Pons (tissue), 1 donor: ENCODE measurements around the gene ZNF800.
A peak's percentile ranks its signal among the peaks of the same experiment; 100 is the strongest.
"Not testable (repeated sequence)": the region's sequence is repeated elsewhere in the genome, so short reads cannot be mapped to it uniquely, and the experiment has no call there.

Experiments
- DNase-seq: peaks from one replicate; pipeline ENCODE4 v3.0.0-alpha.2; 2016; ENCODE audit warnings: low spot score

Gene ZNF800

GRCh38 chr7:127392566-127393367 is at the start of gene ZNF800:
Gene ZNF800 (minus strand): TSS chr7:127392708. CDS start chr7:127391557, 1,151 bp downstream.
- peak; percentile 91 for DNase-seq

GRCh38 chr7:127440206-127440605 is 47.7 kb upstream of the ZNF800 start:
- DNase-seq, result no peak

- no peak for DNase-seq
Measured at GRCh38 chr7:127438836-127439235, 46.3 kb upstream of the ZNF800 start.

- DNase-seq, result no peak
Measured at GRCh38 chr7:127437837-127438236, 45.3 kb upstream of the ZNF800 start.

GRCh38 chr7:127437241-127437640 is 44.7 kb upstream of the ZNF800 start:
- DNase-seq, result no peak

GRCh38 chr7:127429281-127429680 is 36.8 kb upstream of the ZNF800 start:
- DNase-seq, result not testable (repeated sequence)

- no peak for DNase-seq
Measured at GRCh38 chr7:127419196-127419595, 26.7 kb upstream of the ZNF800 start.

GRCh38 chr7:127418459-127418858 is 26.0 kb upstream of the ZNF800 start:
- no peak for DNase-seq

- DNase-seq, result no peak
Measured at GRCh38 chr7:127417346-127417745, 24.8 kb upstream of the ZNF800 start.

- no peak for DNase-seq
Measured at GRCh38 chr7:127415060-127415742, 22.7 kb upstream of the ZNF800 start.

GRCh38 chr7:127413962-127414361 is 21.5 kb upstream of the ZNF800 start:
- DNase-seq, result no peak

GRCh38 chr7:127413326-127413725 is 20.8 kb upstream of the ZNF800 start:
- DNase-seq, result no peak

- DNase-seq, result no peak
Measured at GRCh38 chr7:127411176-127411575, 18.7 kb upstream of the ZNF800 start.

- DNase-seq, result no peak
Measured at GRCh38 chr7:127409629-127410028, 17.1 kb upstream of the ZNF800 start.

- no peak for DNase-seq
Measured at GRCh38 chr7:127404286-127405072, 12.0 kb upstream of the ZNF800 start.

GRCh38 chr7:127396184-127396583 is 3.7 kb upstream of the ZNF800 start:
- no peak for DNase-seq

- not testable (repeated sequence) for DNase-seq
Measured at GRCh38 chr7:127395104-127395503, 2.6 kb upstream of the ZNF800 start.

GRCh38 chr7:127393368-127394058 is 1.0 kb upstream of the ZNF800 start:
- DNase-seq, result no peak

- DNase-seq, result no peak
Measured at GRCh38 chr7:127392182-127392565, 334 bp downstream of the ZNF800 start.

- no peak for DNase-seq
Measured at GRCh38 chr7:127391591-127392181, 822 bp downstream of the ZNF800 start.

GRCh38 chr7:127390817-127391590 is 1.5 kb downstream of the ZNF800 start:
- DNase-seq, result no peak
